Measurements from ENCODE around the gene PARL.
"Not testable (repeated sequence)": the region's sequence is repeated elsewhere in the genome, so short reads cannot be mapped to it uniquely, and the experiment has no call there.

Gene PARL

GRCh38 chr3:183790700-183791099 lies 94.0 kb downstream of the PARL start:
- DNase-seq (ENCODE audit: low spot score): no peak

GRCh38 chr3:183789826-183790225 lies 94.9 kb downstream of the PARL start:
- DNase-seq (ENCODE audit: low spot score): no peak

GRCh38 chr3:183784503-183784902 lies 100.2 kb downstream of the PARL start:
- not testable (repeated sequence) for DNase-seq (ENCODE audit: low spot score)

GRCh38 chr3:183782576-183783276 lies 102.0 kb downstream of the PARL start:
- no peak for DNase-seq (ENCODE audit: low spot score)

- no peak for DNase-seq (ENCODE audit: low spot score)
These were observed 103.4 kb downstream of the PARL start for GRCh38 chr3:183781246-183781645.

- DNase-seq (ENCODE audit: low spot score): no peak
These were observed 104.7 kb downstream of the PARL start for GRCh38 chr3:183779896-183780465.

Data from hematopoietic multipotent progenitor cell treated with erythropoietin and hydrocortisone succinate and interleukin-3 and kit ligand, for 17 days (in vitro differentiated cells).